ENCODE data around the gene SLC16A1. TPM values are rescaled to one million over a fixed set of nuclear protein-coding genes. Genes with fewer than 3 reads are reported as not detected.

Gene SLC16A1
- total and polyA plus RNA-seq, 2 of the 8 experiments (the other 6 are each of a cell fraction or from before 2014, with no cell fraction given) = 435 to 545 TPM

GRCh38 chr1:112982853-112983536, 27.0 kb upstream of the SLC16A1 start:
- no peak overlapping the region for H3K56ac ChIP-seq (replicated peaks; ENCODE audit: insufficient read length, low read depth, low read length)
- H3K36me3 ChIP-seq (ENCODE audit: control insufficient read depth in 2 of 4, insufficient read depth in 4 of 4, low read length in 3 of 4) = no peaks in the 10 kb centered on the region; a peak in 1 of 8 replicates
- H3K18ac ChIP-seq (ENCODE audit: extremely low read depth, low read length) = no peak overlapping the region; the same call in 1 of the 2 replicates
- no peaks in the 10 kb centered on the region for H3K79me2 ChIP-seq (ENCODE audit: control insufficient read depth in 1 of 2, insufficient read depth in 2 of 2, low read length in 2 of 2)
- no peak overlapping the region for H3K4ac ChIP-seq (replicated peaks; ENCODE audit: insufficient read length, low read depth, low read length)
- no peaks in the 10 kb centered on the region for H3K9me3 ChIP-seq (ENCODE audit: insufficient read depth in 2 of 2, low read depth in 1 of 2, low read length in 1 of 2)
- H2BK15ac ChIP-seq (ENCODE audit: low read length) = no peak overlapping the region; the same call in 1 of the 2 replicates
- ChIA-PET CTCF (ENCODE audit: partially characterized antibody) (interaction anchor here (1.7 kb wide), 1 partner anchor 10 kb away, joined by 5 read pairs; no protein-coding TSS in a partner anchor), POLR2A (ENCODE audit: partially characterized antibody) (interaction anchor here (1.6 kb wide), 1 partner anchor 32 kb away, joined by 4 read pairs; no protein-coding TSS in a partner anchor)
- H2AFZ ChIP-seq (ENCODE audit: low read length) = no peak overlapping the region
- no peak overlapping the region for H2BK120ac ChIP-seq (replicated peaks; ENCODE audit: low read depth, low read length)
- no peaks in the 10 kb centered on the region for H3K27me3 ChIP-seq (replicated peaks in 1 of 4; ENCODE audit: control insufficient read depth in 3 of 4, extremely low read depth in 1 of 4, insufficient read depth in 3 of 4, low read length in 3 of 4)
- H2BK20ac ChIP-seq (ENCODE audit: low read length) = no peak overlapping the region
- no peak overlapping the region for H3K14ac ChIP-seq (ENCODE audit: insufficient read length)
- H4K20me1 ChIP-seq (replicated peaks in 1 of 2; ENCODE audit: control insufficient read depth in 1 of 2, insufficient read depth in 2 of 2, low read length in 2 of 2) = no peaks in the 10 kb centered on the region
- no peaks in the 10 kb centered on the region; a peak in 1 of 7 replicates for H3K4me1 ChIP-seq (replicated peaks in 1 of 4; ENCODE audit: control insufficient read depth in 3 of 4, insufficient read depth in 4 of 4, low read length in 3 of 4)
- H3K27ac ChIP-seq (ENCODE audit: low read depth, low read length) = no peak overlapping the region
- H4K91ac ChIP-seq (replicated peaks; ENCODE audit: insufficient read length, low read length) = no peak overlapping the region
- no peak overlapping the region for H4K5ac ChIP-seq (ENCODE audit: insufficient read length, low read depth, low read length)
- H3K4me3 ChIP-seq (ENCODE audit: extremely low read depth in 1 of 4, insufficient read depth in 2 of 4, low read depth in 3 of 4, low read length in 4 of 4) = no peak overlapping the region
- H3K23me2 ChIP-seq (ENCODE audit: low read depth, low read length) = no peaks in the 10 kb centered on the region
- H2AK5ac ChIP-seq (ENCODE audit: low read depth, low read length) = no peak overlapping the region
- no peak for FAIRE-seq
- no peak overlapping the region for H3K23ac ChIP-seq (ENCODE audit: insufficient read length)
- no peak overlapping the region; the same call in 1 of the 2 replicates for H2BK12ac ChIP-seq (ENCODE audit: low read depth, low read length)
- no peak overlapping the region for H4K8ac ChIP-seq (ENCODE audit: extremely low read depth, insufficient read depth, low read length)
- H3K9ac ChIP-seq (replicated peaks in 1 of 4; ENCODE audit: extremely low read depth in 1 of 4, low read depth in 3 of 4, low read length in 3 of 4) = no peak overlapping the region
- DNase-seq (ENCODE audit: low read depth in 1 of 2, low spot score in 2 of 2) = no peak
- H3K79me1 ChIP-seq (ENCODE audit: low read depth, low read length) = no peaks in the 10 kb centered on the region
- H3K4me2 ChIP-seq (ENCODE audit: insufficient read depth in 1 of 2, low read depth in 2 of 2, low read length in 2 of 2) = no peak overlapping the region
- WGBS, 2 experiments (ENCODE audit: extremely low coverage in 1 of 2, insufficient coverage in 1 of 2, insufficient read length in 1 of 2, insufficient replicate concordance in 2 of 2, low coverage in 1 of 2, low lambda C conversion rate in 2 of 2, missing lambda C conversion rate in 1 of 2) = 88% methylated on average over 5 of the region's 5 CpGs; no CpG with 5 or more reads in 1 of the 2 experiments
- peak overlapping the region; percentile 27; the same call in 1 of the 2 replicates for H2BK5ac ChIP-seq (ENCODE audit: low read depth, low read length)
- no peak for TF ChIP-seq RAD21 (IDR thresholded peaks at IDR 0.05 in 1 of 2, conservative IDR thresholded peaks at IDR 0.05 in 1 of 2; ENCODE audit: low read depth in 2 of 2, low read length in 2 of 2)
- TF ChIP-seq EGR1 (IDR thresholded peaks at IDR 0.05; ENCODE audit: borderline replicate concordance, low read depth, low read length) = no peak
- no peak for TF ChIP-seq KDM4A (IDR thresholded peaks at IDR 0.05; ENCODE audit: low read depth, low read length, severe bottlenecking)
- TF ChIP-seq SIRT6 (IDR thresholded peaks at IDR 0.05; ENCODE audit: low read length) = no peak
- TF ChIP-seq FOSL1 (IDR thresholded peaks at IDR 0.05; ENCODE audit: insufficient read depth, low read depth, low read length) = no peak
- TF ChIP-seq SAP30 (IDR thresholded peaks at IDR 0.05; ENCODE audit: insufficient read depth, insufficient replicate concordance, low read length) = no peak
- no peak for TF ChIP-seq TAF7 (optimal IDR thresholded peaks at IDR 0.05; ENCODE audit: borderline replicate concordance, low read depth, low read length)
- no peak for TF ChIP-seq E2F6 (IDR thresholded peaks at IDR 0.05)
- TF ChIP-seq TBP (IDR thresholded peaks at IDR 0.05; ENCODE audit: low read depth, low read length) = no peak
- TF ChIP-seq JUN (IDR thresholded peaks at IDR 0.05; ENCODE audit: low read depth, low read length) = no peak
- no peak for TF ChIP-seq HDAC2 (IDR thresholded peaks at IDR 0.05; ENCODE audit: borderline replicate concordance in 1 of 2, low read depth in 2 of 2, low read length in 2 of 2)

Data from H1 (cell line).